IMR-90 (cell line): ENCODE results near the gene AQP6. TPM values are rescaled to one million over a fixed set of nuclear protein-coding genes. Genes with fewer than 3 reads are reported as not detected.

Experiments used
- ATAC-seq: fragments of 200-7000 bp; cut with Tn5 transposase; 2 replicates; pipeline ENCODE4 v1.9.1; 2020; ENCODE audit warnings: low read depth, mild to moderate bottlenecking, moderate library complexity
- BruUV-seq: library from RNA; stranded (reverse); fragments of 400-500 nt; replicated peaks from 2 replicates; lab custom pipeline; 2021; lab: Mats Ljungman, UMichigan
- CTCF ChIA-PET: fragments of 300-600 bp; formaldehyde crosslinking; extraction: SDS; loops from one replicate; lab custom pipeline; 2021; ENCODE audit warnings: antibody characterized with exemption; lab: Yijun Ruan, JAX
- POLR2A ChIA-PET: fragments of 300-600 bp; sonication (Branson Sonifier 250); formaldehyde crosslinking; loops from one replicate; lab custom pipeline; 2022; ENCODE audit warnings: antibody characterized with exemption; ENCODE audit not compliant: unreplicated experiment; lab: Charles Lee
- DNase-seq: peaks from one replicate; pipeline ENCODE4 v3.0.0; 2013
- H2AFZ ChIP-seq: replicated peaks from 2 replicates; pipeline ENCODE3; 2013; ENCODE audit warnings: low read length, mild to moderate bottlenecking; ENCODE audit not compliant: poor library complexity
- H2AK5ac ChIP-seq: 2 replicates; pipeline ENCODE4 v1.6.1; 2013; ENCODE audit warnings: low read depth, low read length, inconsistent platforms
- H2AK9ac ChIP-seq: replicated peaks from 2 replicates; pipeline ENCODE3; 2013; ENCODE audit warnings: mild to moderate bottlenecking, low read depth, low read length, moderate library complexity; ENCODE audit not compliant: poor library complexity
- H2BK120ac ChIP-seq: 2 replicates; pipeline ENCODE4 v1.6.1; 2013; ENCODE audit warnings: low read depth, low read length, inconsistent platforms
- H2BK15ac ChIP-seq: 3 replicates; pipeline ENCODE4 v1.6.1; 2013; ENCODE audit warnings: low read depth, low read length, inconsistent platforms
- H2BK20ac ChIP-seq: 2 replicates; pipeline ENCODE4 v1.6.1; 2013; ENCODE audit warnings: low read depth, mild to moderate bottlenecking, inconsistent platforms, low read length, moderate library complexity
- H2BK5ac ChIP-seq: 2 replicates; pipeline ENCODE4 v1.6.1; 2013; ENCODE audit warnings: mild to moderate bottlenecking, low read depth, low read length, inconsistent platforms; ENCODE audit not compliant: poor library complexity, severe bottlenecking
- H3K14ac ChIP-seq: replicated peaks from 2 replicates; pipeline ENCODE4 v1.6.1; 2013; ENCODE audit warnings: low read depth, low read length, inconsistent platforms
- H3K18ac ChIP-seq: 2 replicates; pipeline ENCODE4 v1.6.1; 2013; ENCODE audit warnings: low read depth, low read length, control low read depth
- H3K23ac ChIP-seq: 2 replicates; pipeline ENCODE4 v1.6.1; 2013; ENCODE audit warnings: low read depth, low read length, inconsistent platforms
- H3K27ac ChIP-seq: 2 replicates; pipeline ENCODE4 v1.5.1; 2013; ENCODE audit warnings: mild to moderate bottlenecking, control low read depth, low read length; ENCODE audit not compliant: insufficient read depth
- H3K27me3 ChIP-seq: 2 replicates; pipeline ENCODE4 v1.6.1; 2013; ENCODE audit warnings: low read length; ENCODE audit not compliant: control insufficient read depth, insufficient read depth
- H3K36me3 ChIP-seq: 2 replicates; pipeline ENCODE4 v1.6.1; 2013; ENCODE audit warnings: low read length, mixed read lengths; ENCODE audit not compliant: control insufficient read depth, insufficient read depth
- H3K4ac ChIP-seq: 2 replicates; pipeline ENCODE4 v1.6.1; 2013; ENCODE audit warnings: low read depth, low read length, inconsistent platforms
- H3K4me1 ChIP-seq: 2 replicates; pipeline ENCODE4 v1.6.1; 2013; ENCODE audit warnings: low read length, mixed read lengths; ENCODE audit not compliant: control insufficient read depth, insufficient read depth
- H3K4me2 ChIP-seq: 2 replicates; pipeline ENCODE4 v1.6.1; 2013; ENCODE audit warnings: low read depth, mild to moderate bottlenecking, control low read depth, low read length, moderate library complexity
- H3K4me3 ChIP-seq: 2 replicates; pipeline ENCODE4 v1.5.1; 2013; ENCODE audit warnings: low read depth, mild to moderate bottlenecking, control low read depth, low read length, moderate library complexity; ENCODE audit not compliant: insufficient read depth
- H3K56ac ChIP-seq: 2 replicates; pipeline ENCODE4 v1.6.1; 2013; ENCODE audit warnings: low read length, inconsistent platforms; ENCODE audit not compliant: insufficient read depth; ENCODE audit errors: extremely low read depth
- H3K79me1 ChIP-seq, 2 experiments: 2 replicates each; pipeline ENCODE4 v1.6.1; 2013; ENCODE audit warnings: low read length in 2 of 2, inconsistent platforms in 1 of 2, low read depth in 1 of 2
- H3K9ac ChIP-seq: 2 replicates; pipeline ENCODE4 v1.6.1; 2013; ENCODE audit warnings: low read depth, low read length, control low read depth
- H3K9me1 ChIP-seq: 2 replicates; pipeline ENCODE4 v1.6.1; 2013; ENCODE audit warnings: low read length, inconsistent platforms; ENCODE audit not compliant: insufficient read depth
- H3K9me3 ChIP-seq: 2 replicates; pipeline ENCODE4 v1.6.1; 2013; ENCODE audit warnings: low read length; ENCODE audit not compliant: control insufficient read depth, insufficient read depth
- H4K20me1 ChIP-seq: 2 replicates; pipeline ENCODE4 v1.6.1; 2013; ENCODE audit warnings: low read length, inconsistent platforms; ENCODE audit not compliant: insufficient read depth
- H4K5ac ChIP-seq: 2 replicates; pipeline ENCODE4 v1.6.1; 2013; ENCODE audit warnings: mild to moderate bottlenecking, low read depth, low read length, control low read depth
- H4K8ac ChIP-seq, 2 experiments: 2 replicates each; pipeline ENCODE4 v1.6.1; 2013; ENCODE audit warnings: low read depth in 2 of 2, low read length in 2 of 2, control low read depth in 1 of 2, inconsistent platforms in 1 of 2
- H4K91ac ChIP-seq: 2 replicates; pipeline ENCODE4 v1.6.1; 2013; ENCODE audit warnings: low read depth, low read length, inconsistent platforms; ENCODE audit not compliant: insufficient read depth
- BHLHE40 ChIP-seq: fragments of 150-350 bp; IDR thresholded peaks from 2 replicates; pipeline ENCODE4 v1.6.1; 2016; ENCODE audit warnings: mild to moderate bottlenecking, low read depth, low read length
- CEBPB ChIP-seq: IDR thresholded peaks from 2 replicates; pipeline ENCODE4 v1.6.1; 2012; ENCODE audit warnings: low read depth, low read length, improper control_type of control experiment
- CTCF ChIP-seq: conservative IDR thresholded peaks from 2 replicates; pipeline ENCODE4 v1.5.1; 2012; ENCODE audit warnings: mild to moderate bottlenecking, low read depth, low read length, improper control_type of control experiment
- MAFK ChIP-seq: IDR thresholded peaks from 2 replicates; pipeline ENCODE4 v1.6.1; 2012; ENCODE audit warnings: low read depth, low read length, improper control_type of control experiment
- MAZ ChIP-seq: IDR thresholded peaks from 2 replicates; pipeline ENCODE4 v1.6.1; 2012; ENCODE audit warnings: low read depth, mild to moderate bottlenecking, low read length, improper control_type of control experiment, moderate library complexity, borderline replicate concordance
- NFE2L2 ChIP-seq: fragments of 150-350 bp; IDR thresholded peaks from 2 replicates; pipeline ENCODE4 v1.6.1; 2016; ENCODE audit warnings: low read depth, mild to moderate bottlenecking, low read length
- POLR2A ChIP-seq: IDR thresholded peaks from 2 replicates; pipeline ENCODE4 v1.6.1; 2012; ENCODE audit warnings: mild to moderate bottlenecking, low read depth, low read length
- RAD21 ChIP-seq: IDR thresholded peaks from 2 replicates; pipeline ENCODE4 v1.6.1; 2012; ENCODE audit warnings: low read length, improper control_type of control experiment
- RFX5 ChIP-seq: IDR thresholded peaks from 2 replicates; pipeline ENCODE4 v1.8.0; 2012; ENCODE audit warnings: low read depth, mild to moderate bottlenecking, low read length, moderate library complexity
- USF2 ChIP-seq: fragments of 150-350 bp; IDR thresholded peaks from 2 replicates; pipeline ENCODE4 v1.6.1; 2017; ENCODE audit warnings: mild to moderate bottlenecking, antibody characterized with exemption, low read length, low read depth
- WGBS, 2 experiments: methylation state at CpG; one replicate each; pipeline versions ENCODE4 v1.1.5 to v1.1.7; 2013; ENCODE audit warnings: missing lambda C conversion rate in 2 of 2; ENCODE audit not compliant: insufficient read length in 1 of 2; ENCODE audit errors: extremely low coverage in 2 of 2; 5-methylcytosine and 5-hydroxymethylcytosine counted together
- dilution Hi-C: fragments of 300-500 bp; cut with HindIII; formaldehyde crosslinking; loops from one replicate; pipeline ENCODE4 v1.14.3; 2018; ENCODE audit warnings: low sequenced_read_pairs; ENCODE audit not compliant: unreplicated experiment
- in situ Hi-C: fragments of 300-500 bp; cut with MboI; formaldehyde crosslinking; loops from 3 replicates; pipeline ENCODE4 v1.14.3; 2019; ENCODE audit warnings: low sequenced_read_pairs, inconsistent platforms, mixed read lengths
- intact Hi-C: fragments of 100-400 bp; cut with micrococcal nuclease; formaldehyde crosslinking; loops from 2 replicates; pipeline ENCODE4 v1.10.0; 2022
- polyA plus RNA-seq, 3 experiments: library from polyadenylated mRNA; depleted of rRNA; stranded (reverse); fragments of >200 nt; gene quantifications; 2 replicates each; pipeline ENCODE4 v1.2.3, GENCODE V29; 2012; ENCODE audit warnings: low replicate concordance in 1 of 3
- total RNA-seq: library from RNA; depleted of rRNA; stranded (reverse); fragments of >200 nt; gene quantifications from 2 replicates; pipeline ENCODE4 v1.2.3, GENCODE V29; 2012
- TF ChIP-seq, protein P1 (sequence below): fragments of 150-350 bp; IDR thresholded peaks from 2 replicates; pipeline ENCODE4 v1.6.1; 2016; ENCODE audit warnings: low read depth, mild to moderate bottlenecking, low read length, moderate library complexity, borderline replicate concordance

AQP6 gene
- total and polyA plus RNA-seq, 2 of the 4 experiments (the other 2 are of a cell fraction), result not detected

DNA sequence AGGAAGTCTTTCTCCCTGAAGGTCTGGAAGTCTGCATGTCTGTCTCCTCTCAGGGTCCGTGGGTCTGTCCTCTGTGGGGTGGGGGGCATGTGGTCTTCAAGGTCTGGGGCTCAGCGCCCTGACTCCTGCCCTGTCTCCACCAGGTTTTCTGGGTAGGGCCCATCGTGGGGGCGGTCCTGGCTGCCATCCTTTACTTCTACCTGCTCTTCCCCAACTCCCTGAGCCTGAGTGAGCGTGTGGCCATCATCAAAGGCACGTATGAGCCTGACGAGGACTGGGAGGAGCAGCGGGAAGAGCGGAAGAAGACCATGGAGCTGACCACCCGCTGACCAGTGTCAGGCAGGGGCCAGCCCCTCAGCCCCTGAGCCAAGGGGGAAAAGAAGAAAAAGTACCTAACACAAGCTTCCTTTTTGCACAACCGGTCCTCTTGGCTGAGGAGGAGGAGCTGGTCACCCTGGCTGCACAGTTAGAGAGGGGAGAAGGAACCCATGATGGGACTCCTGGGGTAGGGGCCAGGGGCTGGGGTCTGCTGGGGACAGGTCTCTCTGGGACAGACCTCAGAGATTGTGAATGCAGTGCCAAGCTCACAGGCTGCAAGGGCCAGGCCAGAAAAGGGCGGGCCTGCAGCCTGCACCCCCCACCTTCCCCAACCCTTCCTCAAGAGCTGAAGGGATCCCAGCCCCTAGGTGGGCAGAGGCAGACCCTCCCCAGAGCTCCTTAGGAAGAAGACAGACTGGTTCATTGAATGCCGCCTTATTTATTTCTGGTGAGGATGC lies 7.7 kb upstream of the AQP6 start:
- no peaks in the 10 kb centered on the region for H3K36me3 ChIP-seq
- H3K4me3 ChIP-seq, result no peak overlapping the region
- no peak overlapping the region for H2BK120ac ChIP-seq
- ChIA-PET CTCF (no interaction called here), POLR2A (no interaction called here)
- no peak overlapping the region for H3K9ac ChIP-seq
- H3K56ac ChIP-seq, result no peak overlapping the region
- H4K91ac ChIP-seq, result no peak overlapping the region
- no peaks in the 10 kb centered on the region for H3K9me1 ChIP-seq
- TF ChIP-seq MAZ (no peak), CTCF (no peak), CEBPB (no peak), RAD21 (no peak), POLR2A (no peak), RFX5 (no peak), BHLHE40 (no peak), NFE2L2 (no peak), MAFK (no peak), USF2 (no peak)
- TF ChIP-seq, protein P1, sequence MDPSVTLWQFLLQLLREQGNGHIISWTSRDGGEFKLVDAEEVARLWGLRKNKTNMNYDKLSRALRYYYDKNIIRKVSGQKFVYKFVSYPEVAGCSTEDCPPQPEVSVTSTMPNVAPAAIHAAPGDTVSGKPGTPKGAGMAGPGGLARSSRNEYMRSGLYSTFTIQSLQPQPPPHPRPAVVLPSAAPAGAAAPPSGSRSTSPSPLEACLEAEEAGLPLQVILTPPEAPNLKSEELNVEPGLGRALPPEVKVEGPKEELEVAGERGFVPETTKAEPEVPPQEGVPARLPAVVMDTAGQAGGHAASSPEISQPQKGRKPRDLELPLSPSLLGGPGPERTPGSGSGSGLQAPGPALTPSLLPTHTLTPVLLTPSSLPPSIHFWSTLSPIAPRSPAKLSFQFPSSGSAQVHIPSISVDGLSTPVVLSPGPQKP, result no peak
- no peak overlapping the region for H2BK15ac ChIP-seq
- H3K27me3 ChIP-seq, result peaks cover 86% of the 10 kb centered on the region
- no peak overlapping the region for H4K8ac ChIP-seq
- no CpG with 5 or more reads among the region's 13 CpGs for WGBS, 2 experiments
- H3K4ac ChIP-seq, result no peak overlapping the region
- DNase-seq (no peak), ATAC-seq (no peak)
- no peaks in the 10 kb centered on the region for H3K79me1 ChIP-seq
- no peak overlapping the region for H3K23ac ChIP-seq
- no peaks in the 10 kb centered on the region for H4K20me1 ChIP-seq
- no peak overlapping the region for H2AK9ac ChIP-seq
- H3K4me1 ChIP-seq, result no peaks in the 10 kb centered on the region
- H2AK5ac ChIP-seq, result no peak overlapping the region
- no peak overlapping the region for H2AFZ ChIP-seq
- H2BK20ac ChIP-seq, result no peak overlapping the region
- intact Hi-C loops, result loop anchor here (10.0 kb wide), 1 partner anchor 210 kb away; no protein-coding TSS in a partner anchor
- no peak overlapping the region for H3K14ac ChIP-seq
- no peak overlapping the region for H3K27ac ChIP-seq
- dilution Hi-C loops, result no loop called here
- H3K4me2 ChIP-seq, result no peak overlapping the region
- H4K5ac ChIP-seq, result no peak overlapping the region
- no peaks in the 10 kb centered on the region for H3K9me3 ChIP-seq
- no peak overlapping the region for H3K18ac ChIP-seq
- H2BK5ac ChIP-seq, result no peak overlapping the region
- in situ Hi-C loops, result loop anchor here (10.0 kb wide), 1 partner anchor 190 kb away; no protein-coding TSS in a partner anchor
- BruUV-seq, result no TSS peak
